Endothelial cell of umbilical vein (primary cell): ENCODE data around the gene MAU2. TPM values are rescaled to one million over a fixed set of nuclear protein-coding genes. Genes with fewer than 3 reads are reported as not detected.

ENCODE experiments used
- BruUV-seq: library from RNA; stranded (reverse); fragments of 400-500 nt; replicated peaks from 2 replicates; lab custom pipeline; 2021; lab: Mats Ljungman, UMichigan
- CTCF ChIA-PET: fragments of 300-600, 350-600 bp; sonication (Branson Sonifier 250); formaldehyde crosslinking; loops from one replicate; lab custom pipeline; 2021; ENCODE audit warnings: antibody characterized with exemption, inconsistent platforms; lab: Charles Lee
- POLR2A ChIA-PET: fragments of 300-600, 350-600 bp; sonication (Branson Sonifier 250); formaldehyde crosslinking; loops from one replicate; lab custom pipeline; 2021; ENCODE audit warnings: antibody characterized with exemption, inconsistent platforms; lab: Charles Lee
- DNase-seq: peaks from one replicate; pipeline ENCODE4 v3.0.0-alpha.2; 2011; ENCODE audit warnings: low read depth, low spot score
- FAIRE-seq: peaks from 2 replicates; lab custom pipeline; 2011; peaks lifted over from hg19 to GRCh38; lab: Jason Lieb, UNC
- H2AFZ ChIP-seq: 2 replicates; pipeline ENCODE4 v1.6.0; 2012; ENCODE audit warnings: low read depth, low read length, control low read depth, inconsistent platforms
- H3K27ac ChIP-seq: 2 replicates; pipeline ENCODE4 v1.5.1; 2011; ENCODE audit warnings: low read depth, mild to moderate bottlenecking, control low read depth, low read length, moderate library complexity; ENCODE audit not compliant: insufficient read depth
- H3K27me3 ChIP-seq, 2 experiments: 2 replicates each; pipeline versions ENCODE4 v1.6.0 to v1.6.1; 2011; ENCODE audit warnings: low read length in 2 of 2, mixed read lengths in 1 of 2; ENCODE audit not compliant: control insufficient read depth in 2 of 2, insufficient read depth in 2 of 2
- H3K36me3 ChIP-seq, 2 experiments: 2 replicates in 1 of 2; 3 replicates in 1 of 2; pipeline ENCODE4 v1.5.1; 2011; ENCODE audit warnings: low read length in 2 of 2, mild to moderate bottlenecking in 1 of 2, moderate library complexity in 1 of 2; ENCODE audit not compliant: control insufficient read depth in 2 of 2, insufficient read depth in 2 of 2; ENCODE audit errors: extremely low read depth in 1 of 2
- H3K4me1 ChIP-seq: 3 replicates; pipeline ENCODE4 v1.5.1; 2011; ENCODE audit warnings: mild to moderate bottlenecking, low read length; ENCODE audit not compliant: control insufficient read depth, insufficient read depth; ENCODE audit errors: extremely low read depth
- H3K4me2 ChIP-seq: 2 replicates; pipeline ENCODE4 v1.6.1; 2011; ENCODE audit warnings: low read length, control low read depth, mixed read lengths; ENCODE audit not compliant: insufficient read depth
- H3K4me3 ChIP-seq, 3 experiments: fragments of 200-600 bp in 1 of 3; sonication (generic), shearing (Covaris generic) in 1 of 3; replicated peaks in 1 of 3; 2 replicates each; pipeline ENCODE4 v1.5.1; 2011 to 2016; ENCODE audit warnings: control low read depth in 3 of 3, low read length in 3 of 3, mild to moderate bottlenecking in 2 of 3, inconsistent platforms in 1 of 3, low read depth in 1 of 3, moderate library complexity in 1 of 3; ENCODE audit not compliant: insufficient read depth in 1 of 3
- H3K79me2 ChIP-seq: 2 replicates; pipeline ENCODE4 v1.6.0; 2012; ENCODE audit warnings: low read length, inconsistent platforms; ENCODE audit not compliant: control insufficient read depth, insufficient read depth
- H3K9ac ChIP-seq: replicated peaks from 2 replicates; pipeline ENCODE3; 2011; ENCODE audit warnings: low read length, control low read depth; ENCODE audit not compliant: insufficient read depth; ENCODE audit errors: extremely low read depth
- H3K9me1 ChIP-seq: replicated peaks from 3 replicates; pipeline ENCODE4 v1.6.0; 2011; ENCODE audit warnings: mild to moderate bottlenecking, low read length; ENCODE audit not compliant: control insufficient read depth, insufficient read depth; ENCODE audit errors: extremely low read depth
- H3K9me3 ChIP-seq: replicated peaks from 2 replicates; pipeline ENCODE4 v1.5.1; 2012; ENCODE audit warnings: low read length, inconsistent platforms; ENCODE audit not compliant: control insufficient read depth, insufficient read depth
- H4K20me1 ChIP-seq: replicated peaks from 2 replicates; pipeline ENCODE3; 2011; ENCODE audit warnings: mild to moderate bottlenecking, low read length; ENCODE audit not compliant: control insufficient read depth, insufficient read depth; ENCODE audit errors: extremely low read depth
- CTCF ChIP-seq, 2 donors: IDR thresholded peaks; 1 replicate in 1 of 2; 2 replicates in 1 of 2; pipeline ENCODE4 v1.5.1; 2011; ENCODE audit warnings: low read length in 2 of 2, mild to moderate bottlenecking in 2 of 2, moderate library complexity in 2 of 2, control low read depth in 1 of 2, inconsistent platforms in 1 of 2, low read depth in 1 of 2; ENCODE audit not compliant: insufficient read depth in 1 of 2; ENCODE audit errors: extremely low read depth in 1 of 2
- EZH2 ChIP-seq: IDR thresholded peaks from 2 replicates; pipeline ENCODE4 v1.6.1; 2012; ENCODE audit warnings: borderline replicate concordance, low read depth, mild to moderate bottlenecking, moderate library complexity, low read length, inconsistent platforms; ENCODE audit not compliant: severe bottlenecking
- FOS ChIP-seq: IDR thresholded peaks from 2 replicates; pipeline ENCODE4 v1.6.1; 2011; ENCODE audit warnings: mild to moderate bottlenecking, low read length, moderate library complexity, borderline replicate concordance; ENCODE audit not compliant: insufficient read depth
- GATA2 ChIP-seq: IDR thresholded peaks from 2 replicates; pipeline ENCODE4 v1.7.0; 2011; ENCODE audit warnings: low read depth, mild to moderate bottlenecking, moderate library complexity, mixed read lengths, low read length; ENCODE audit not compliant: insufficient read length, insufficient read depth
- JUN ChIP-seq: IDR thresholded peaks from 2 replicates; pipeline ENCODE4 v1.6.1; 2011; ENCODE audit warnings: borderline replicate concordance, low read depth; ENCODE audit not compliant: insufficient read length, insufficient read depth
- MAX ChIP-seq: IDR thresholded peaks from 2 replicates; pipeline ENCODE4 v1.6.1; 2011; ENCODE audit not compliant: insufficient read depth, insufficient read length
- MYC ChIP-seq: IDR thresholded peaks from one replicate; pipeline ENCODE4 v1.6.1; 2011; ENCODE audit warnings: mild to moderate bottlenecking, low read depth, low read length
- POLR2A ChIP-seq: IDR thresholded peaks from 2 replicates; pipeline ENCODE4 v1.6.1; 2012; ENCODE audit warnings: low read depth, mild to moderate bottlenecking, control low read depth, low read length
- POLR2AphosphoS5 ChIP-seq: IDR thresholded peaks from 2 replicates; pipeline ENCODE4 v1.6.1; 2012; ENCODE audit warnings: low read depth, mild to moderate bottlenecking, control low read depth, low read length, moderate library complexity; ENCODE audit not compliant: insufficient read depth
- dilution Hi-C: fragments of 300-500 bp; cut with MboI; formaldehyde crosslinking; loops from one replicate; pipeline ENCODE4 v1.15.0; 2019; ENCODE audit warnings: low sequenced_read_pairs; ENCODE audit not compliant: extremely low pct_ligation_motif_present
- intact Hi-C: fragments of 100-400 bp; cut with micrococcal nuclease; formaldehyde crosslinking; loops from one replicate; pipeline ENCODE4 v1.10.0; 2022
- polyA plus RNA-seq, 4 experiments: library from polyadenylated mRNA; depleted of rRNA in 3 of 4; stranded (reverse) in 3 of 4; unstranded in 1 of 4; fragments of >200 nt; gene quantifications; 2 replicates each; pipeline versions ENCODE4 v1.2.1 to v1.2.3, GENCODE V29; 2011 to 2012; ENCODE audit warnings: missing spikeins in 1 of 4
- total RNA-seq: library from RNA; stranded (reverse); gene quantifications from 2 replicates; pipeline ENCODE4 v1.2.3, GENCODE V29; 2021

MAU2 gene
- total and polyA plus RNA-seq, 2 donors (not counting 3 experiments of a cell fraction or from before 2014, with no cell fraction given): 36.9 to 70.0 TPM

DNA sequence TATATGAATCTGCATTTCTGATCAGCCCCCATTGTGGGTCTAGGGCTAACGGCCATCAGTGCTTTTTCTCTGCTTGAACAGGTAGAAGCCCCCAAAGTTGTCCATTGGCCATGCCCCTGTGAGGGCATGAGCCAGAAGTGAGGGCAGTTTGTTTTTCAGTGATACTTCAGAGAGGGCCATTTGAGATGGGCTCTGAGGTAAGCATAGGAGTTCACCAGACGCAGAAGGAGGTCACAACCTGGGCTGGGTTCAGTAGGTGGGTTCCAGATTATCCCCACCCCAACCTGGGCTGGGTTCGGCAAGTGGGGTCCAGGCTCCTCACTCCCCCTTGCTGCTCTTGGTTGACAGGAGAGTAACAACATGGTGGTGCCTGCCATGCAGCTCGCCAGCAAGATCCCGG, 33.4 kb downstream of the MAU2 start:
- intact Hi-C loops: no loop called here
- H3K4me2 ChIP-seq: no peak overlapping the region
- H3K79me2 ChIP-seq: no peaks in the 10 kb centered on the region
- no peak overlapping the region for H3K27ac ChIP-seq
- no peaks in the 10 kb centered on the region for H3K9me3 ChIP-seq
- ChIA-PET CTCF (interaction anchor here (8.4 kb wide), 1 partner anchor 11 kb away, joined by 51 read pairs; no protein-coding TSS in a partner anchor), POLR2A (no interaction called here)
- no peaks in the 10 kb centered on the region for H4K20me1 ChIP-seq
- DNase-seq (no peak), FAIRE-seq (no peak)
- no peak for TF ChIP-seq CTCF (IDR thresholded peaks at IDR 0.05; ENCODE audit: extremely low read depth in 1 of 2, insufficient read depth in 1 of 2, low read depth in 1 of 2, low read length in 2 of 2)
- no peak for TF ChIP-seq MYC
- no peak for TF ChIP-seq GATA2
- no peak for TF ChIP-seq JUN
- TF ChIP-seq FOS: no peak
- no peak for TF ChIP-seq POLR2A
- TF ChIP-seq MAX: no peak
- TF ChIP-seq POLR2AphosphoS5: no peak
- no peak for TF ChIP-seq EZH2
- BruUV-seq: no TSS peak
- dilution Hi-C loops: no loop called here
- H3K36me3 ChIP-seq: peaks cover 5 to 52% of the 10 kb centered on the region in 2 experiments
- no peaks in the 10 kb centered on the region for H3K9me1 ChIP-seq
- H2AFZ ChIP-seq: no peak overlapping the region
- no peaks in the 10 kb centered on the region for H3K4me1 ChIP-seq
- no peak overlapping the region for H3K9ac ChIP-seq
- H3K27me3 ChIP-seq: no peaks in the 10 kb centered on the region
- no peak overlapping the region for H3K4me3 ChIP-seq
